COLO829 (cell line): ENCODE measurements around the gene CLEC7A.
A peak's percentile ranks its signal among the peaks of the same experiment; 100 is the strongest.

Experiments used
- DNase-seq: peaks from one replicate; pipeline ENCODE4 v3.0.0; 2012; ENCODE audit warnings: low spot score

The CLEC7A gene

DNA sequence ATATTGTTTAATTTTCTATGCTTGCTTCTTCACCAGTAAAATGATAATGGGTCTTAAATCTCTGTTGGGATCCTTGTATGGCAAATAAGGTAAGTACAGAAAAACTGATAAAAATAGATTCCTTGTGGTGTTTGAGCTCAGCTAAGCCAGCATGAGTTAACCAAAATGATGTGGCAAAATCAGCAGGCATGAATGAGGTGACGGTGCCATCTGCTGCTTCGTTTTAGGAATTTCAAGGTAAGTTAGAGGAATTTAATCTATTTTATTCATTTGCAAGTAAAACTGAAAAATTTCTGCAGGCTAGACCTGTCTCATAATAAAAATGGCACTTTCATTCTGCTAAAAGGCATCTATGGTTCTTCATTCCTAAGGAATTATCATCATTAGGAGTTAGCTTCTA, 10.0 kb upstream of the CLEC7A start:
- DNase-seq = peak; percentile 54

DNA sequence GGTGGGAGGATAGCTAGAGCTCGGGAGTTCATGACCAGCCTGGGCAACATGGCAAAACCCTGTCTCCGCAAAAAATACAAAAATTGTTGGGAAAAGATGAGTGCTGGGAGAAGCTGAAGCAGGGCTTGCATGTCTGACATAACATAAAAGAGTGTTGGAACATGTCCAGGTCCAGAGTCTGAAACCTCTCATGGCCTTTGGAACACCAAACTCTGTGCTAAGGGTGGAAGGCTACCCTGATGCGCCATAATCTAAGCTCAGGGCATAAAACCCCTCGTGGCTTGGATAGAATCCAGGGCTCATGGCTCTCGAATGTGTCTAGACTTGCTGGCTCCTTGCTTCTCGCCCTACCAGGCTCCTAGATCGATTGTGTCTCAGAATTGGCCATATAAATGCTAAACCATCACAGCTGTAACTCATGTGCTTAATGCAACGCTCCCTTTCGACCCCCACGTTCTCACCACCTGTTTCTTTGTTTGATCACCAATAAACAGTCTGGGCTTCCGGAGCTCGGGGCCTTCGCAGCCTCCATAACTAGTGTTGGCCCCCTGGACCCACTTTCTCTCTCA, 6.7 kb upstream of the CLEC7A start:
- no peak for DNase-seq

DNA sequence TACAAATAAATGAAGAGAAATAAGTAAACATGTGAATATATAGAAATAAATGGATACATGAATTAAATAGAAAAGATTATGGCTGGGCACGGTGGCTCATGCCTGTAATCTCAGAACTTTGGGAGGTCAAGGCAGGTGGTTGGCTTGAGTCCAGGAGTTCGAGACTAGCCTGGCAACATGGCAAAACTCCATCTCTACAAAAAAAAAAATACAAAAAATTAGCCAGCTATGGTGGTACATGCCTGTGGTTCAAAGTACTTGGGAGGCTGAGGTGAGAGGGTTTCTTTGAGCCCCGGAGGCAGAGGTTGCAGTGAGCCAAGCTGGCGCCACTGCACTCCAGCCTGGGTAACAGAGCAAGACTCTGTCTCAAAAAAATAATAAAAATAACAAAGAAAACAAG, 5.1 kb upstream of the CLEC7A start:
- DNase-seq = no peak

GRCh38 chr12:10132850-10133370, 2.9 kb upstream of the CLEC7A start:
- DNase-seq = no peak

DNA sequence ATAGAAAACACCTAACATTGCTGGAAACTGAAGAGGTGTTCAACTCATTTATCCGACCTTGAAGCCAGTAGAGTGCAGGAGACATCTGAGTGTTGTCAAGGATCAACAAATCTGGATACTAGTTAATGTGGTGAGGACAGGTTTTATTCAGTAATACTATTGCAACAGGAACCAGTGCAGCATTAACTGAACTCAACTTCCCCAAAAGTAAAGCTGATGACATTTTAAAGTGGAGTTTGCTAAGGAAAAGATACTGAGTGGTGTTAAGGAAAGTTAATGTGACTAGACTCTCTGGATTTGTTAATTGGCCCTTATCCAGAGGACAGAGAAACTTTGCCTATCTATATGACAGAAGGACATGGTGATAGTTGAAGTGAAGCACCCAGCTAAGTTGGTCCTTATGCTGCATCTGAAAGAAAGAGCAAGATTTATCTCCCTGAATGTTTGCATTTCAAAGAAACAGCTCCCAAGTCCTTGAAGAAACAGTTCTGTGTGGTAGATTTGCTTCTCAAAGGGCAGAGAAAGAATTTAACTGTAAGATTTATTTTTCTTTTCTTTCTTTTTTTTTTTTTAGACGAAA, 1.2 kb upstream of the CLEC7A start:
- DNase-seq = no peak

DNA sequence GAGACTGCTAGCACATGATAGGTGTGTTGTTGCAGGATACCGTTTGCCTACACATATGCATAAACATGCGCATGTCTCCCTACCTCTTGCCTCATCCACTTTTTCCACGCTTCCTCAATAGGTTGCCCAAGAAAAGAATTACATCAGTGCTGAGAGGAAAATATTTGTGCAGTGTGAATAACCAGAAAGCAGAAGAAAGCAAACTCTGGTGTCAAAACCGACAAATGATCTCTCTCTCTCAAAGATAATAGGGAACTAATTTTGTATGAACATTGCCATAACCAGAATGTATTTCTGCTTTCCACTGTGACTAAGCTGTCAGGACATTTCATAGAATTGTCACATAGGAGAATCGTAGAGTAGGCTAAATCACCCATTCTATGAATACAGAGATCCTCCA, 1.3 kb downstream of the CLEC7A start:
- no peak for DNase-seq

DNA sequence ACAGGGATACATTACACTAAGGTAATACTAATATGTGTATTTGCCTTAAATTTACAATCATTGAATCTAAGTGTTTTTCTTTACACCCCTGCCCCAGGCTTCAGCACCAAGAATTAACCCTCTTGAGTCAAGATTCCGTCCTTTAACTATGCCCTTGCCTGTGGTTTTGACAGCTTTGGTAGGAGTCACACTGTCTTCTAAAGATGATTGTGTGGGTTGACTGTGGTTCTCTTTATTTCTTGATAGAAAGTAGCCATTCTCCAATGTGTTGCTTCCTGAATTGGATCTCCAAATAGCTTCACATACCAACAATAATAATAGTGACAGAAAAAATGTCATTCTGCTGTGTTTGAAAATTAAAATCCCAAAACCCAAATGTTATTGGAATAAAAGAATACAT, 3.6 kb downstream of the CLEC7A start:
- DNase-seq = no peak

GRCh38 chr12:10122689-10123088, 7.3 kb downstream of the CLEC7A start:
- no peak for DNase-seq

DNA sequence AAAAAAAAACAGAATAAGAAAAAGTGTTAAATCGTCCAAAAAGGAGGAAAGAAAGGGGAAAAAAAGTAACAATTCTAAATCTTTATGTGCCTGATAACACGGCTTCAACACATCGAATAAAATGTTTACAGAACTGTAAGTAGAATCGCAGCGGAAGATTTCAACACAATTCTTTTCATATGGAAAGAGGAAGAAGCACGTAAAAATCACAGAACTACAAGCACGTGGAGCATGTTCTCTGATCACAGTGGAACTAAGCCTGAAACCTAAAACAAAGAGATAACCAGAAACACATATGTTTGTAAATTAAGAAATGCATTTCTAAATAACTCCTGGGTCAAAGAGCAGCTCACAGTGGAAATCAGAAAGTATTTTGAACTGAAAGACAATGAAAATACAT, 8.7 kb downstream of the CLEC7A start:
- no peak for DNase-seq

- DNase-seq = no peak
These were observed 10.9 kb downstream of the CLEC7A start for GRCh38 chr12:10119066-10119465.

DNA sequence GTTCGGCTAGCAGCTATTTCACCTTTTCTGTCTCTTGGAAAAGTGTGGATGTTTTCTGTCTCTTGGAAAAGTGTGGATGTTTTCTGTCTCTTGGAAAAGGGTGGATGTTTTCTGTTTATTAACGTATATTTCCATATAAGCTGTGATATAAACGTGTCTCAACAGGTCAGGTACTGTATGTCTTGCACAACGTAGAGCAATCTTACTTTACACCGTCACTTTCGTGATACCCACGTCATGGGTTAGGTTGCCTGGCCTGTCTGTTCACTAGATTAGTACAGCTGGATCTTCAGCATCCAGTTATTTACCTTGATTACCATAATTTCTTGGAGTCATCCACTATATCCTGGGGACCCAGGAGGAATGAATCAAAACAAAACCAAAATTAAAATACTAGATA, 14.1 kb downstream of the CLEC7A start:
- DNase-seq = no peak

DNA sequence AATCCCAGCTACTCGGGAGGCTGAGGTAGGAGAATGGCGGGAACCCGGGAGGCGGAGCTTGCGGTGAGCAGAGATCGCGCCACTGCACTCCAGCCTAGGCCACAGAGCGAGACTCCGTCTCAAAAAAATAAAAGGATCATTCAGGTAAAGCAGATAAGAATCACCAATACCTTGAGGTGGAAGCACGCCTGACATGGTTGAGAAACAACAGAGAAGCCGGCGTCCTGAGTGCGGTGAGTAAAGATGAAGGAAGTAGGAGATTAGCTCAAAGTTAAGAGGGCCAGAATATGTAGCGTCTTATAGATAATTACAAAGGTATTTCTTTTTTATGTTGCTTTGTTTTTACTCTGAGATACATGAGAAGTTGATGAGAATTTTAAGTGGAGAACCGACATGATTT, 14.7 kb downstream of the CLEC7A start:
- DNase-seq = no peak

GRCh38 chr12:10113920-10114319, 16.1 kb downstream of the CLEC7A start:
- DNase-seq = no peak

DNA sequence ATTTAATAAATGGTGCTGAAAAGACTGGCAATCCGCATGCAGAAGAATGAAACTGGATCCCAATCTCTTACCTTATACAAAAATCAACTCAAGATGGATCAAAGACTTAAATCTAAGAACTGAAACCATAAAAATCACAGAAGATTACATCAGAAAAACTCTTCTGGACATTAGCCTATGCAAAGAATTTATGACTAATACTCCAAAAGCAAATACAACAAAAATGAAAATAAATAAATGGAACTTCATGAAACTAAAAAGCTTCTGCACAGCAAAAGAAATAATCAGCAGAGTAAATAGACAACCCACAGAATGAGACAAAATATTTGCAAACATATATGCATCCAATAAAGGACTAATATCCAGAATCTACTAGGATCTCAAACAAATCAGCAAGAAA, 16.9 kb downstream of the CLEC7A start:
- DNase-seq = no peak

- DNase-seq = no peak
These were observed 18.5 kb downstream of the CLEC7A start for GRCh38 chr12:10111451-10111850.

DNA sequence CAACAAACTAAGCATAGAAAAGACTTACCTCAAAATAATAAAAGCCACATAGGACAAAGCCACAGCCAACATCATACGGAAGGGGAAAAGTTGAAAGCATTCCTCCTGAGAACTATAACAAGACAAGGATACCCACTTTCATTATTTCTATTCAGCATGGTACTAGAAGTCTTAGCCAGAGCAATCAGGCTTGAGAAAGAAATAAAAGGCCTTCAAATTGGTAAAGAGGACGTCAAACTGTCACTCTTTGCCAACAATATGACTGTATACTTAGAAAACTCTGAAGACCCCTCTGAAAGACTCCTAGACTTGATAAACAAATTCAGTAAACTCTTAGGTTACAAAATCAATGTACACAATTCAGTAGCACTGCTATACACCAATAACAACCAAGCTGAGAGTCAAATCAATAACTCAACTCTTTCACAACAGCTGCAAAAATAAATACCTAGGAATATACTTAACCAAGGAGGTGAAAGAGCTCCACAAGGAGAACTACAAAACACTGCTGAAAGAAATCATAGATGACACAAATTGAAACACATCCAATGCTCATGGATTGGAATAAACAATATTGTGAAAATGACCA, 19.6 kb downstream of the CLEC7A start:
- no peak for DNase-seq

DNA sequence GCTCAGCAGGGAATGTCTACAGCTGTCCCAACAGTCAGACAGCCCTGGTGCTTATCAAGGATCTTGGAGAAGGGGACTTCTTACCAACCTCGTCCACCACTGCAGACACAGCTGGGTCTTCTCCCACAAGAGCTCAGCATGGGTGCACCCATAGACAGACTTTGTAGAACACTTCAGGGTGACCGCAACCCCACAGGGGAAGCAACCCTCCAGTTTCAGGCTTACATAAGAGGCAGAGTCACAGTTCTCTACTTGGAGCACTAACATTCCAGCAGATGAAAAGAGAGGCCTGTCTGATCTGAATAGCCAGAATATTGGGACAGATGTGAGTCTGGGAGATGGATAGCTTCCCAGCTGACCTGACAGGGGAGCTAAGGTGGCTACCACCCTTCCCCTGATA, 27.7 kb downstream of the CLEC7A start:
- no peak for DNase-seq

- no peak for DNase-seq
These were observed 28.3 kb downstream of the CLEC7A start for GRCh38 chr12:10101648-10102220.

GRCh38 chr12:10101042-10101579, 28.9 kb downstream of the CLEC7A start:
- peak; percentile 16 for DNase-seq

DNA sequence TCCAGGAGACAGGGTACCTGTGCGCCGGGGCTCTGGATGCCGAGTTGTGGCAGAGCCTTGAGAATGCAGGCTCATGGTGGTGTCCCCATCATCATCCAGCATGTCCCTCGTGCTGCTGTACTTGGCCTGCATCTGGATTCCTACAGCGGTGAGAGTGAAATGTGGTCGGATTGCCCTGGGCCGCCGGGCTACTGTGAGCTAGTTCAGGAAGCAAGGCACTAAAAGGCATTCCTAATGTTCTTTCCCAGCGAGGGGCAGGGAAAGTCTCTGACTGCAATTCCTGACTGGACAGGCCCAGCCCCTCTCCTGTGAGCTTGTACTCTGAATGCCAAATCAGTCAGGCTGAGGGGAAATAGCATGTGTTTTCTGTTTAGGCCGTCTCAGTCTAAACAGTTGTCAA, 31.2 kb downstream of the CLEC7A start, which contains the start of gene CLEC1A:
Gene CLEC1A, minus strand, starts transcription at position 195 of the 400 bp plus-strand sequence. Its CDS starts 63 bp downstream, at position 132.
- no peak for DNase-seq

GRCh38 chr12:10097521-10097920, 32.5 kb downstream of the CLEC7A start:
- no peak for DNase-seq

- DNase-seq = no peak
These were observed 34.0 kb downstream of the CLEC7A start for GRCh38 chr12:10095971-10096370.
